ENCODE results near the gene KLHL7.
"Not testable (repeated sequence)": the region's sequence is repeated elsewhere in the genome, so short reads cannot be mapped to it uniquely, and the experiment has no call there.

Gene KLHL7

GRCh38 chr7:23181684-23182553 is 76.3 kb downstream of the KLHL7 start, which contains the start of gene NUP42:
Gene NUP42 (plus strand): TSS chr7:23182048. CDS start chr7:23182086, 38 bp downstream.
- peak; percentile 94 to 96 for DNase-seq (ENCODE audit: low read depth in 2 of 2)

- DNase-seq (ENCODE audit: low read depth in 2 of 2) = no peak
Observed at GRCh38 chr7:23183279-23184012, 77.9 kb downstream of the KLHL7 start.

GRCh38 chr7:23184291-23184690 is 78.7 kb downstream of the KLHL7 start:
- no peak for DNase-seq (ENCODE audit: low read depth in 2 of 2)

DNA sequence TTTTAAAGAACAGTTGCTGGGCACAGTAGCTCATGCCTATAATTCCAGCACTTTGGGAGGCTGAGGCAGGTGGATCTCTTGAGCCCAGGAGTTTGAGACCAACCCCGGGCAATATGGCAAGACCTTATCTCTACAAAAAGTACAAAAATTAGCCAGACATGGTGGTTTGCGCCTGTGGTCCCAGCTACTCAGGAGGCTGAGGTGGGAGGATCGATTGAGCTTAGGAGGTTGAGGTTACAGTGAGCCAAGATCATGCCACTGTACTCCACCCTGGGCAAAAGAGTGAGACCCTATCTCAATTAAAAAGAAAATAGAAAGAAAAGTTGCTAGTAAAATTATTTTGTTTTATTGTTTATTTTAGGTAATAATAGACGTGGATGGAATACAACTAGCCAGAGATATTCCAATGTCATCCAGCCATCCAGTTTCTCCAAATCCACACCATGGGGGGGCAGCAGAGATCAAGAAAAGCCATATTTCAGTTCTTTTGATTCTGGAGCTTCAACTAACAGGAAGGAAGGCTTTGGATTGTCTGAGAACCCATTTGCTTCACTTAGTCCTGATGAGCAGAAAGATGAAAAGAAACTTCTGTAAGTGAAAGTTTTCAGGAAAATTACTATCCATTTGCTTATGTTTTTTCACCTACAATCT is 79.2 kb downstream of the KLHL7 start:
- DNase-seq (ENCODE audit: low read depth in 2 of 2) = no peak

- no peak for DNase-seq (ENCODE audit: low read depth in 2 of 2)
Observed at GRCh38 chr7:23185980-23186379, 80.4 kb downstream of the KLHL7 start.

DNA sequence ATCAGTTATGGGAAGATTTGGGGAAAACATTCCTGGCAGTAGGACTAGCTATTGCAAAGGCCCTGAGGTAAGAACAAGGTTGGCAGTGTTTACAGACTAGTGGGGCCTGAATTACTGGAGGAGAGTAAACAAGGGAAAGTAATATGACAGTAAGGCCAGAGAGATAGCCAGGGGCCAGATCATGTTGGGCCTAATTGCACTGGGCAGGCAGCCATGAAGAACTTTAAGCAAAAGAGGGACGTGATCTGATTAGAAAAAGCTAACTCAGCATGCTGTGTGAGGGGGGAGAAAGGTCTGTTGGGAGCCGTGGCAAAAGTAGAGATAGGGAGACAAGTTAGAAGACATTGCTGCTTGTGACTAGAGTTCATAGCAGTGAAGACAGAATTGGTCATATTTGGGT is 85.4 kb downstream of the KLHL7 start:
- no peak for DNase-seq (ENCODE audit: low read depth in 2 of 2)

- not testable (repeated sequence) for DNase-seq (ENCODE audit: low read depth in 2 of 2)
Observed at GRCh38 chr7:23193650-23194227, 88.2 kb downstream of the KLHL7 start.

- no peak for DNase-seq (ENCODE audit: low read depth in 2 of 2)
Observed at GRCh38 chr7:23196306-23196705, 90.7 kb downstream of the KLHL7 start.

DNA sequence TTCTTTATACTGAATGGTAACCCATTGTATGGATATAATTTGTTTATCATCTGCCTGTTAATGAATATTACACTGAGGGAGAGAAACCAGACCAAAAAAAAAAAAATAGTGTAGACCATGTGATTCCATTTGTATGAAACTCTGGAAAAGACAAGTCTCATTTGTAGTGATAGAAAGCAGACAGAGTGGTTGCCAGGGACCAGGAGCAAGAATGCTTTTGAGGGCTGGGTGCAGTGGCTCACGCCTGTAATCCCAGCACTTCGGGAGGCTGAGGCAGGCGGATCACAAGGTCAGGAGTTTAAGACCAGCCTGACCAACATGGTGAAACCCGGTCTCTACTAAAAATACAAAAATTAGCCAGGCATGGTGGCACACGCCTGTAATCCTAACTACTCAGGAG is 92.2 kb downstream of the KLHL7 start:
- DNase-seq (ENCODE audit: low read depth in 2 of 2) = not testable (repeated sequence)

DNA sequence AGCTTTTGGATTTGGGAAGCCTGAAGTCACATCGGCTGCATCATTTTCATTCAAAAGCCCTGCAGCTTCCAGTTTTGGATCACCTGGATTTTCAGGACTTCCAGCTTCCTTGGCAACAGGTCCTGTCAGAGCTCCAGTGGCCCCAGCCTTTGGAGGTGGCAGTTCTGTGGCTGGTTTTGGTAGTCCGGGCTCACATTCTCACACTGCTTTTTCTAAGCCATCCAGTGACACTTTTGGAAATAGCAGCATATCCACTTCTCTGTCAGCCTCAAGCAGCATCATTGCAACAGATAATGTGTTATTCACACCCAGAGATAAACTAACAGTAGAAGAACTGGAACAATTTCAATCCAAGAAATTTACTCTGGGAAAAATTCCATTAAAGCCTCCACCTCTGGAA is 94.7 kb downstream of the KLHL7 start:
- DNase-seq (ENCODE audit: low read depth in 2 of 2) = no peak

- no peak for DNase-seq (ENCODE audit: low read depth in 2 of 2)
Observed at GRCh38 chr7:23204241-23204640, 98.7 kb downstream of the KLHL7 start.

DNA sequence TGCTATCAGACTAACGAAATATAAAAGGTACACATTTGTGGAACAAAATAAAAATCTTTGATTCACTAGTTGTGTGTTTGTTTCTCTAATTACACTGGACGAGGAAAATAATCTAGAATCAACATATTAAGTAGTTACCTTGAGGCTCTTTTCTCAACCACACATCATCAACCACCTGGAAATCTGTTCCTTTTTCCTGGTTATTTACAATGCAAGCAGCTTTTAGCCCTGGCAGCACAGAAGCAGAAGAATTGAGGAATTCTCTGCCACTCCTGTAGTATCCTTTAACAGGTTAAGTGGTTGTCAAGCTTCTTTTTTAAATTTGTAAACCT is 100.0 kb downstream of the KLHL7 start:
- DNase-seq (ENCODE audit: low read depth in 2 of 2) = no peak

DNA sequence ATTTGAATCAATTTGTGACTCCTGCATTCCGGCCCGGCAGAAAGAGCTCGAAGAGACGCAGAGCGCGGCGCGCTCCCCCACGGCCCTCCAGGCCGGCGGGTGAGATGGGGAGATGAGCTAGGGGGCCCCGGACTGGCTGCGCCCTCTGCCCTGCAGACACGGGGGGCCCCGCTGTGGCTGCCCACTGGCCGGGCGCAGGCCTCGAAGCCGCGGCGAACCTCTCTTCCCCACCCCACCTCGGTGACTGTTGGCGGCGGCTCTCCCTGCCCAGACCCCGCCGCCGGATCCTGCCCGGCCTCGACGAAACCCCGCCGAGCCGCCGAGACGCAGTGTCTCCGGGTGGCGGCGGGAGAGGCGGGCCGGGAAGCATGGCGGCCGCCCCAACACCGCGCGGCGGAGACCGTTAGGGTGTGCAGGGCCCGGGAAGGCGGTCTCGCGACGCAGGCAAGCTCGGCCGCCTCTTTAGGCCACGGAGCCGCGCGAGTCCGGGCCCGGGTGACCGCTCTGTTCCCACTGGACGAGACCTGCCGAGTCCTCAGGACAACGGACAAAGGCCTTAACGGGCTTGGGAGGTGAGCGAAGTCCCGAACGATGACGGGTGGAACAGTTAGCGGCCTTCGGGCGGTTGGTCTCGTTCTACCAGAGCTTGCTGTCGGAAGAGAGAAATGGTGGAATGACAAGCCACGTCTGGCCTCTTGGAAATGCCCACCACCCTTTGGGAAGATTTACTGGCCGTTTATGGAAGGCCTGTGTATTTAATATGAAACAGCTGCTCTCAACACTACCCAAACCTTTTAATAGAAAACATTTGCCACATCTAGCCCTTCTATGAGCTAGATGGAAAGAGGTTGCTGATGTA is 100.6 kb downstream of the KLHL7 start:
- DNase-seq (ENCODE audit: low read depth in 2 of 2) = no peak

DNA sequence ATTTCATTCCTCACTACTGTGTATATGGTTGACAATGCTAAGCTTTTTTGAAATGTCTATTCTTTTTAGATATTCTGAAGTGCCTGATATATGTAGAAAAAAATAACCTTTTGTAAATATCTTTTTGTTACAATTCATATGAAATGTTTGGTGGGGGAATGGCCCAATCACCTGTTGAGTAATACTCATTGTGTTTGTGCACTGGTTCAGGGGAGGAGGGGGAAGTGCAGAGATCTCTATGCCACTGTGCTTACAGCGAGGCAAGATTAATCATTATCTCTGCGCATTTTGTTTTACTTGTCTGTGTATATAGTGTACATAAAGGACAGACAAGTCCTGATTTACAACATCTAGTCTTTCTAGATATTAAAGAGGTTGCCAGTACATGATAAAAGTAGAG is 101.4 kb downstream of the KLHL7 start:
- no peak for DNase-seq (ENCODE audit: low read depth in 2 of 2)

GRCh38 chr7:23207884-23208283 is 102.3 kb downstream of the KLHL7 start:
- DNase-seq (ENCODE audit: low read depth in 2 of 2) = no peak

GRCh38 chr7:23208316-23208715 is 102.7 kb downstream of the KLHL7 start:
- DNase-seq (ENCODE audit: low read depth in 2 of 2) = no peak

GRCh38 chr7:23210506-23210905 is 104.9 kb downstream of the KLHL7 start:
- DNase-seq (ENCODE audit: low read depth in 2 of 2) = no peak

- no peak for DNase-seq (ENCODE audit: low read depth in 2 of 2)
Observed at GRCh38 chr7:23211589-23211988, 106.0 kb downstream of the KLHL7 start.

DNA sequence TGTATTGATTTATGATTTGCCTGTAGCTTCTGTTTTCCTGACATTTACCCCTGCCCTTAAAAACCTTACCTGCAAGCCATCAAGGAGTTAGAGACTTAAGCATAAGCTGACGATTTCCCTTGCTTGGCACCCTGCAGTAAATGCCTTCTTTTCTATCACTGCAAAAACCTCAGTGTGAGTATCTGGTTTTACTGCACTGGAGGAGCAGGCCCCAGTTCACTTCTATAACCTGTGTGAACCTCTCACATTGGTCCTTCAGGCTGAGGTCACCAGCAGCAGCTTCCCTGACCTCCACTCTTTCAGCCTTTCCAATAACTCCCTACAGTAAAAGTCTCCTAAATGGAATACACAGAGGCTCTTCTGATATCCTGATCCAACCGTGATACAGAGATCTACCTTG is 106.8 kb downstream of the KLHL7 start:
- no peak for DNase-seq (ENCODE audit: low read depth in 2 of 2)

- DNase-seq (ENCODE audit: low read depth in 2 of 2) = no peak
Observed at GRCh38 chr7:23212841-23213240, 107.3 kb downstream of the KLHL7 start.

GRCh38 chr7:23213755-23214154 is 108.2 kb downstream of the KLHL7 start:
- DNase-seq (ENCODE audit: low read depth in 2 of 2) = no peak
